GM19025 (cell line): Measurements from ENCODE around the gene PCK1.

Experiments used
- ATAC-seq: cut with Tn5 transposase; IDR thresholded peaks from one replicate; pipeline ENCODE4 v1.9.1; 2021; ENCODE audit warnings: mild to moderate bottlenecking, low read depth, moderate library complexity; ENCODE audit not compliant: unreplicated experiment

PCK1 gene

DNA sequence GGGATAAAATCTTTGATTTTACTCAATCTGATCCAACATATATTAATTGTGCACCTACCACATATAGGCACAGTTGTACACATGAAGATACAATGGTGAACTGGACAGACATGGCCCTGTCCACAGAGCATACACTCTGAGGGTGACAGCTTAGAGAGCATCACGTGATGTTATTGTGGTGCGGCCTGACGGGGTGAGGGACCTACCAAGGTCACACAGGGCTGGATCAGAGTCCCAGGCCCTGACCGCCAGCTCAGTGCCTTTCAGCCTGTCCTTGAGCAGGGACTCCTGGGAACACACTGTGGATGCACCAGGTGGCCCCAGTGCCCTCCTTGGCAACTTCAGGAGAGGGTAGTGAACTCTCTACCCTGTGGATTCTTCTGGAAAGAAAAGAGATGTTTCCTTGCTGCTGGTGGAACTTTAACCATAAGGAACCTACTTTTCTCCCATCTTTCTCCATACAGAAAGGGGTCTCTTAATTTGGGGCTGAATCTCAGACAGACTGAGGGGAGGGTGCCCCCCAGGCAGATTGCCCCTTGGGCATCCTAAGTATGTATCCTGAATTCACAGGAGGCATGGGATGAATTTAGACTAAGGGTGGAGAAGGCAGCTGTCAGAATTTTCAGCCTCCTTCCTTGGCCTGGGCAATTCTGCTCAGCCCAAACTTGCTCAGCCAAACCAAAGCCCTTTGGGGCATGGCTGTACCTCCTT, 26.5 kb downstream of the PCK1 start:
- ATAC-seq: no peak

DNA sequence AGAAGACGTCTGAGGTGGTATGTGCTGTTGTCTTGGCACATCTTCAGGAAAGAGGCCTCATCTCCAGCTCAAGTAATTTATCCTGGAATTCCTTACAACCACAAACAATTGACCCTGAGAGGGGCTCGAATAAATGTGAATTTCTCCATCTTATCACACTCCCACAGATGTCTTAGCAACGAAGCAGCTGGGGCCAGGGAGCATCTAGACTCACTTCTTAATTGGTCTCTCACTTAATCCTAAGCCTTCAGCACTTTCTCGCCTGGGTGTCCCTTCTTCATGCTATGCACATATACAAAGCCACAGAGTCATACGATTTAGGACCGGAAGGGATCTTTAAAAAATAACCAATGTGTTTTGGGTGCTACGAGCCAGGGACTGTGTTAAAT, 27.1 kb downstream of the PCK1 start:
- ATAC-seq: no peak

DNA sequence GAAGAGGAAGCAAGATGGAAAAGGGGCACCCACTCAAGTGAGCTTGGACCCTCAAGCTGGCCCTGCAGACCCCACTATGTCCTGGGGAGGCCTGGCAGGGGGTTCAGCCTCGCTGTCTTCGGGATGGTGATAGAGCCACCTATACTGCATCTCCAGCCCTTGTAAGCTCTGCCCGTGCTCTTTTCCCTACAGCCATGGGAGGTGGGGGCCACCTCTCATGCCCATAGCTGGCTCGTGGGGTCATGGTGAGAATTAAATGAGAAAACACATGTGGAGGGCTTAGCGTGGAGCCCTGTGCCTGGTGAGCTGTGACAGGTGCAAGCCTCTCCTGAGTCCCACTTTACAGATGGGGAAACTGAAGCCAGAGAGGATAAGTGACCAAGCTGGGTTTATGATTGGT, 27.7 kb downstream of the PCK1 start:
- ATAC-seq: no peak

DNA sequence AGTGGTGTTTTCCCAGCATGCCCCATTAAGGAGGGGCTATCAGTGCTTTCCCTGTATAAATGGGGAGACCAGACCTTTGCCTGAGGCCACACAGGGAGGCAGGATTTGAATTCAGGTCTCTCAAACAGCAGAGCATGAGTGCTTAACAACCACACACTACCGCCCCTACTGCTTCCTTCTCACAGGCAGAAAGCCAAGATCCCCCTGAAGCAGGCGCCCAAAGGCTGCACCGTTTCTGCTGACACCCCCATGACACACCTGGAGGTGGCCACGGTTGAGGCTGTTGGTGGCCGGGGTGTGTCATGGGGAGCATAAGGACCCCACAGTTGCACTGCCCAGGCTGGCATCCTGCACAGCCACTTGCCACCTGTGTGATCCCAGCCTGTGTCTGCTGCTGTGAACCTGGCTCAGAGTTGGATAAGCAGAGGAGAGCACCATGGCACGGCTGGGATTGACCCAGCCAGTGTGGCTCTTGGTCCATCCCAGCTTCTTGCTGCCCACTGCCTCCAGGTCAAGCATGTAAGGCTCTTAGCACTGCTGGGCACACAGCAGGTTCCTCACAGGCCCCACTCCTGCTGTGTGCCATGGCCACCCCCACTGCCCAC, 28.3 kb downstream of the PCK1 start:
- no peak for ATAC-seq

DNA sequence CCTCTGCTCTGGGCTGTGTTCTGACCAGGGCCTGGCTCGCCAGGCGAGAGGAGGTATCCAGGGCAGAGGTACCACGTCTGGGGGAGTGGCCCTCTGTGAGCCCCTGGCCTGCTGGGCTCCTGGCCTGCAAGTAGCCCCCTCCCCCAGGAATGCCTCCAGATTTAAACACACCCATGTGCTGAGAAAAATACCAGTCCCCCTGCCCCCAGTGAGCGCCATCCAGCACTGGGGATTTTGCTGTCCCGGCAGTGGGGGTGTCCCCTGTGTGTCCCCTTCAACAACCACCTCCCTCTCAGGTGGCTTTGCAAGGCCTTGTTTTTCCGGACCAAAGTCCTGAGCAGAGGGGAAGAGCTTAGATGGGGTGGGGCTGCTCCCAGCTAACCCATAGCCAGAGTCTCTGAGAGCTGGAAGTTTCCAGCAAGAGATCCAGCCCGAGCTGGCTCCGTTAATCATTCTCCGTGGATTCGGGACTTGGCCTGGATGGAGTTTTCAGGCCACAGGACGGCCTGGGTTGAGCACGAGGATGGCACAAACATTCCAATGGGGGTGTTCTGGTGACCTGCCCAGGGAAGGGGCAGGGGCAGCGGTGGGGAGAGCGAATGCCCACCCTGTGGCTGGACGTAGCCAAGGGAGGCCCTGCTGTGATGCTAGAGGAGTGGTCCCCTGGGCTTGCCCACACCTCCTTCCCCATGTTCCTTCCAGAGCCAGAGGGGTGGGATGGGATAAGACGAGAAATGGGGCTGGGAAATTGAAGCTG, 29.0 kb downstream of the PCK1 start:
- no peak for ATAC-seq

DNA sequence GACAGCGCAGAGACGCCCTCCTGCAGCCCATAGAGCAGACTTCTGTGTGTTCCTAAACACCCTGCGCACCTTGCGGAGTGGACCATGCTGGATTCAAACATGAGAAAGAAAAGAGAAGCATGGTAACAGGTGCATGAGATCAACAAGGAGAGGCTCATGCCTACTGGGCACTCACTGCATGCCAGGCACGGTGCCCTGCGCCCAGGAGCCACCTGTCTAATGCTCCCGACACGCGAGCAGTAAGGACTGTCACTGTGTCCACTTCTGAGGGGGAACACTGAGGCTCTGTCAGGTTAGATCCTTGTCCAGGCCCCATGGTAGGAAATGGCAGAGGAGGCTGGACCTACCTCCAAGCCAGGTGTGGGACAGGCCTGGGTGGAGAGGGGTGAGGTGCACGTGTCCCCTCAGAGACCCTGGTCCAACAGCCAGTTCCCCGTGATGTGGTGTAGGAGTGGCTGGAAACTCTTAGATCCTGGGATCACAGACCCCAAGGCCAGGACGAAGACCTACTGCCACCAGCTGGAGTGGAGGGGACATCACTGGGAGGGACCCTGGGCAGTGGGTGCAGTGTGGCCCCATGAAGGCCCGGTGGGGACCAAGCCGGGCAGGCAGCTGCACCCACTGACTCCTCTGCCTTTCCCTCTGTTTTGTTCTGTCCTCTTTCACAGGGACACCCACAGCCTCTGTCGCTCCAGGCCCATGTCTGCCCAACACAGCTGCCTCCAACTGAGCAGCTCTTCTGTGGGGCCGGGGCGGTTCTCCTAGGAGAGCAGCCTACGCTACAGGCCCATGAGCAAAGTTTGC, 29.8 kb downstream of the PCK1 start:
- no peak for ATAC-seq

DNA sequence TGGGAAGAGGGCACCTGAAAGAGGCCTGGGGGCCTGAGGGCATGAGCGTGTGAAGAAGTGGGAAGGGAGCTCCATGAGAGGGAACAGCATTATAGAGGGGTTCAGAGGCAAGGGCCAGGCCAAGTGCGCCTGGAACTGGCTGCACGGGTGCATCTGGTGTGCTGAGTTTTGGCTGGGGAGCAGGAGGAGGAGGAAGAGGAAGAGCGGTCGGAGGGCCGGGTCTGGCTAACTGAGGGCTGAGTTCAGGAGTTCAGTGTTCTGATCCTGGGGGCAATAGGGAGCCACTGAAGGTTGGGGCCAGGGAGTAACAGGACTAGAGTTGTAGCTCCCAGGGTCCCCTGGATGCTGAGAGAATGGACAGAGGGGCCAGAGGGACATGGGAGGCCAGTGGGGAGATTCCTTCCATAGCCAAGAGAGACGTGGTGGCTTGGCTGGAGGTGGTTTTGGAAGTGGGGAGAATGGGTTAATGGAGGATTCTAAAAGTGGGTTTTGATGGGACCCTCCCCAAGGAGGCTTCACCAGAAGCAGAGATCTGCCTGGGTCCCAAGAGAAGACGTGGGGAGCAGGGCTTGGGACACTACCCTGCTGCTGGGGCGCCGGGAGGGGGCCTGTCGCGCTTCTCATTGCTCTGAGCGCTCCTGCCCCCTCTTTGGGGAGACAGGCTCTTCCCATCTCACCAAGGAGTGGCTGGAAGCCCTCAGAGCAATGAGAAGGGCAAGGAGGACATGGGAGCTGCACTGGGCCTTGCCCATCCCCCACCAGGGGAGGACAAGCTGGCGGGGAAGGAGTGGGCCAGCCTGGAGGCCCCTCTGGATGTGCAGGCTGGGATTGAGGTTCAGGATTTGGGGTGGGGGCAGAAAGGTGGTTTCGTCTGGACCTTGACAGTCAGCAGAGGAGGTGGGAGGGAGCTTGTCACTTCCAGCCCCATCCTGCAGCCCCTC, 30.6 kb downstream of the PCK1 start:
- ATAC-seq: no peak

DNA sequence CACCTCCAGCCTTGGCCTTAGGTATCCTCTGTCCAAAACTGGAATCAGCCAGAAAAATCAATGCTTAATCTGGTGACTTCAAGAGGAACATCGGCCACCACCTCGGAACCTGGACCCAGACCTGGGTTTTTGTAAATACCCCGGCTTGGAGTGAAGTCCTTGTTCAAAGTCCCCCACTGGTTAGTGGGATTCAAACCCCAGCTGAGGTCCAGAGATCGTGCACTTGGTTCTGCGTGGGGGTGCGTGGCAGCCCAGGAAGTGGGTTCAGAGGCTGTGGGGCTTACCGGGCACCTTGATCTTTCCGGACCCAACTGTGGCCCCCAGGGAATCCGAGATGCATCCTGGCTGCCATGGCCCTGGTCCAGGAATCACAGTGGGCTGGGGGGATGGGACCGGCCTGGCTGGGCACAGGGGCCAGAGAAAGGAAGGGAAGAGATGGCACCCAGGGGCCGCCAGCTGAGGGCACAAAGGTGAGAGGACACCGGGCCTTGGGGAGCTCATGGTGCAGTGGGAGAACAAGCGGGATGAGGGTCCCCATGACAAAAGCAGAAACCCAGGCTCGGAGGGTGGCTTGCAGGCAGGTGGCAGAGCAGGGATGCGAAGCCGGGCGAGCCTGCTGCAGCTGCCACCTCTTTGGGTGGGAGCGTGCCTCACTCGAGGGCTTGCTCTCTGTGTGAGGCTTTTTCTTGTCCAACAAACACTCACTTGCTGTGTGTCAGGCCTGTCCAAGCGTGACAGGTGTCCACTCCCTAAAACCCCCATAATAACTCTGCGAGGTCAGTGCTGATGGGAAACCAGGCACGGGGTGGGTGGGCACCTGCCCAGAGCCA, 31.6 kb downstream of the PCK1 start:
- no peak for ATAC-seq

DNA sequence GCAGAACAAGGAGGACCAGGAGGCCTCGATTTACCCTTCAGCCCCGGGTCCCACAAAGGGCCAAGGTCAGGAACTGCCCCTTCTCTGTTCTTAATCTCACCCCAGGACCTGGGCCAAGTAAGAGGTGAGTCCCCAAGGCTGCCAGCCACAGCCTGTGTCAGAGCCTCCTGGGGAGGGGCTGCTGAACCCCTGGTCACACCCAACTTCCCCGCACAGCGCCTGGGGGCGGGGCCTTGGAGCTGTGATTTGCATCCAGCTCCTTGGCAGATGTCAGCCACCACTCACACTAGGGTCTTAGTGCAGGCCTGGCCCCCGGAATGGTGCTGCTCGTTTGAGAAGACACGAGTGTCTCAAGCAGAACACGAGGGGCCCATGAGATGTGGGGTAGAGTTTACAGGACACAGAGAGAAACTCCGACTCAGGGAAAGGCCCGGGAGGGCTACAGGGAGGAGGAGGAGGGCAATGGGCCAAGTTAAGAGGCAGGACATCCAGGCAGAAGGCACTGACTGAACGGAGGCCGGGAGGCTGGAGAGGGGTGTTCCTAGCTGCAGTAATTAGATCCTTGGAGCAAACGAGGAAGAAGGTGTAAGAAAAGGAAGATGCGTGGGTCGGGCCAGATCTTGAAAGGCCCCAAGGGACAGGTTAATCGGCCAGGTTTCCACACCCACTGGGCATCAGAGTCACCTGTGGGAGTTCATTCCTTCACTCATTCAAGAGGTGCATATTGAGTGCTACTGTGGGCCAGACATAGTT, 32.4 kb downstream of the PCK1 start:
- ATAC-seq: no peak

DNA sequence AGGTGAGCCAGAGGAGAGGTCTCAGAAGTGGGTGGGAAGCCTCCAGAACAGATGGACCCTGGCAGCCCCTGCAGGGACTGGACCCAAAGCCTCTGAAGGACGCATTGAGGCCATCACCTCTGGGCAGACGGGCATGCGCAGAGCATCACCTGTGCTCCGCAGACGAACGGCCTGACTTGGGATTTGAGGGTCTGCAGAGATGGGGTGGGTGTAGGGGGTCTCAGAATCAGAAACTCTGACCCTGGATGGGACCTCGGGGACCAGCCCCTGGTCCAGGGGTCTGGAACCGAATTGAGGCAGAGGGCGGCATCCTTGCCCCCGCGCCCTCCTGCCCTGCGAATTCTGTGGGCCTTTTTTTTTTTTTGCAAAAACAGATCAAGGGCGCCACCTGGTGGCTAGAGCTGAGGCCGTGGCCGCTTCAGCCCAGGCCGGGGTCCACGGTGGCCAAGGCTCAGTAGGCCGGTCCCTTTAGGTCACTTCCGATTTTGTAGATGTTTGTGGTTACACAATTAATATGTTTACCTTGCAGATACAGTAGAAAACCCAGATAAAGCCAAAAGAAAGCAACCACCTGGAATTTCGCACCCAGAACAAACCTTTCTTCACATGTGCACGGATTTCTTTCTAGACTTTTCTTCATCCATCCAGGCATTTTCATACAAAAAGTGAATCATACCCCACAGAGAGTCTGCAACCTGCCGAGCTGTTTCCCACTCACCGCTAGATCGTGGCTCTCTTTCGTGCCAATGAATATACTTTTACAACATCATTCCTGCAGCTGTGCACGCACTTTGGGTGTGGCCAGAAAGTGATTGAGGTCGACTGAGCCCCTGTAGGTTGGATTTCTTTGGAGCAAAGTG, 33.4 kb downstream of the PCK1 start:
- ATAC-seq: no peak

DNA sequence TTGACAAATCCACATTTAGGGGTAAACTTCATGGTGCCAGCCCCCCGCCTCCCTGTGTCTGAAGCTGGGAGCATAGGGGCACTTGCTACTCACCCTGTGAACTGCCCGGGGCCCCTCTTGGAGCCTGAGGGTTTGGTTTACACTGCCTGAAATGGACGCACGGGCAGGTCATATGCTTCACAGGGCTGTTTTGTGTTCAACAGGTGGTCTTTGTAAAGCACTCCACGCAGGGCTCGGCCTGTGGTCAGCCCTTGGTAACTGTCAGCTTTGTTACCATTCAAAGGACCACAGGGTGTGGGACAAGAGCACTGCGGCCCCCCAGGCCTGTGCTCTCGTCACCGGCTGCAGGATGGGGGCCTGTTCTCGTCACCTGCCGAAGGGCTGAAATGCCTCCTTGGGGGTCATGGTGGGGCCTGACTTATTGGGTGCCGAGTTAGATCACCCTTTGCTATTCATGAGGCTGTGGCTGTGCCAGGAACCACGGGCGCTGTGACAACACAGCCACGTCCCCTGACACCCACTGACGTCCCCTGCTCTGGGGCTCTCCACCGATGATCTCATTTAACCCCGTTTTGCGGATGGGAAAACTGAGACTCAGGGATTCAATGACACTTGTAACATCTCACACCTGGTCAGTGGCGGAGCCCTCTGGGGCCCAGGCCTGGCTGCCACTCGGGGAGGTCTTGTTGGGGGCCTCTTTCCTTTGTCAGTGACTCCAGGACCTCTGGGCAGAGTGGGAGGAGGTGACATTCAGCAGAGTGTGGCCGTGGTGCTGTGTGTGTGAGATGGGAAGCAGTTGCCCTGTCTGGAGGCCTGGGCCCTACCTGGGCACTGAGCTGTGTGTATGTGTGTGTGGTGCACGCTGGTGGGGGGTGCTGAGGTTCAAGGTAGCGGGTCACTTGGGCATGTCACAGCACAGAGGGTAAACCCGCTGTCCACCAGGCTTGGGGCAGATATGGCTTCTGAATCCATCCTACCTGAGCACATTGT, 34.4 kb downstream of the PCK1 start:
- ATAC-seq: no peak

DNA sequence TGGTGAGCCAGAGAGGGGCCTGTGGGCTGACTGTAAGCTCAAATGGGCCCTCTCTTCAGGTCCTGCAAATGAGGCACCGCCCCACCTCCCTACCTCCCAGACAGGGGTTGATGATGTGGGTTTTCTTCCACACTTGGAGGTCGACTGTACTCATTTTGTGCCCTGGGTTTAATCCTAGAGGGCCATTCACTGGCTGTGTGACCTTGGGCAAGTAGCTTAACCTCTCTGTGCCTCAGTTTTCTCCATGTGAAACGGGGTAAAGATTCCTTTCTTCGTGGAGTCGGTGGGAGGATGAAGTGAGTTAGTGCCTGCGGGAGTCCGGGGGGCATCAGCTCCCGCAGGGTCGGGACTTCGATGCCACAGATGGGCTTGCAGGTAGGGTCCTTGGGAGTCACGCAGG, 35.4 kb downstream of the PCK1 start:
- ATAC-seq: no peak

DNA sequence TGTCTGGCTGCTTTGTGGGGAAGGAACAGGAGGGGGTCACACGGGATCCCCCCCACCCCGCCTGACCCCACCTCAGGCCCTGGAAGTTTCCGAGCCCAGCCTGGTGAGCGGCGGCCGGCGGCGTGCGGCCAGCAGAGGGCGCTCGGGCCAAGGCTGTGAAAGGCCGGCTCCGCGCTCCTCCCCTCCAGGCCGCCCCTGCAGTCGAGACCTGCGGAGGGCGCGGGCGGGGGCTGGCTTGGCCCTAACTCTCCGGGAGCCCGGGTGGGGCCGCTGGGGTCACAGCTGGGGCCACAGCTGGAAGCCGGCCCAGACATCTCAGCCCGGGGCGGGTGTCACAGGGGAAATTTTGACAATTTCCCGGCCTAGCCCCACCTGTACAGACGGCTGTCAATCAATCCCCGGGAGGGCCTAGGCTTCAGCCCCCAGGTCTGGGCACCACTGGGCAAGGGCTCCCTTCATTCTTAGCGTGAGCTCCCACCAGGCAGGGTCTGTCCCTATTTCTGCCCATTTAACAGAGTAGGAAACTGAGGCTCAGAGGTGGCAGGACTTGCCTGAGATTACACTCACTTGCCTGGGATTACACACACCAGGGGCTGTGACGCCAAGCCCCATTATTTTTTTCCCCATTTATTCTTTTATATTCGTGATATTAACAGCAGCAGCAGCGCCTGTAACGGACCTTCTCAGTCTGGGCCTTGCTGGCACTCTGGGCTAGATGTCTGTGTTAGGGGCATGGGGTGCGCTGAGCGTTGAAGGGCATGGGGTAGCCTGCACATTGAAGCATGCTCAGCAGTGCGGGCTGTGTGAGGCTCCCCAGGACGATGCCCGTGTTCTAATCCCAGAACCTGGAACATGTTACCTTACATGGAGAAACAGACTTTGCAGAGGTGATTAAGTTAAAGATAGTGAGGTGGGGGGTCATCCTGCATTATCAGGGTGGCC, 36.4 kb downstream of the PCK1 start:
- no peak for ATAC-seq

DNA sequence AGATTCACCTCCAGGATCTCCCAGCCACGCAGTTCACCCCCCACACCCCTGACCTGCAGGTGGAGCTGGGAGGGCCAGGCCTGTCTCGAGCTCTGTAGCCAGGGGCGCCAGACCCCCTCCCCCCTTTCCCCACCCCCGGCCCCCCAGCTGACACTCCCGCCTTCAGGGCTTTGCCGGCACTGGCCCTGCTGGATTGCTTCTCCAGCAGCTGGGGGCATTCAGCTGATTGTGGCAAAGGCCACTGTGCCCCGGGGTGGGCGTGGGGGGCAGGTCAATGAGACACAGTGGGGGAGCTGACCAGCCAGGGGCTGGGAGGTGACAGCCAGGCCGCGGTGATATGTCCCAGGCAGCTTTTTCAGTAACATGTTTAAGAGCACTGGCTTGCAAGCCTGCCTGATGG, 37.1 kb downstream of the PCK1 start:
- ATAC-seq: no peak

DNA sequence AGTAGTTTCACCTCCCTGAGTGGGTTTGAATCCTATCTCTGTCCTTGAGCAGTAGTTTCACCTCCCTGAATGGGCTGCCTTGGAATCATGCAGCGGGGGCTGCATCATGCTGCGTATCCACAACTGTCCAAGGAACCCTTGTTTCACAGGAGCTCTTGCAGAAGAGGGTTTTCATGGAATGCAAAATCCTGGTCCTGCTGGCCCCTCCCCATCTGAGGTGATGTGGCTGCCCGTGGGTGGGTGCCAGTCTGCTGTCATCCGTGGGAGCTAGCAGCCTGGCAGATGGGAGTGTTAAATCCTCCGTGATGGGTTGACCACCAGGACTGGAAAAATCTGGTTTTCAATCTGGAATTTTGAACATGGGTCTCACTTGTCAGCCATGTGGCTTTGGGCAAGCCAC, 37.6 kb downstream of the PCK1 start:
- ATAC-seq: no peak
